H1 (cell line): ENCODE data around the gene ZNF366. TPM values are rescaled to one million over a fixed set of nuclear protein-coding genes. Genes with fewer than 3 reads are reported as not detected.

Experiments
- CTCF ChIA-PET: fragments of 300-600 bp; sonication (Branson Sonifier 250); formaldehyde crosslinking; loops from one replicate; lab custom pipeline; 2021; ENCODE audit not compliant: partially characterized antibody; lab: Charles Lee
- POLR2A ChIA-PET: fragments of 300-600 bp; sonication (Branson Sonifier 250); formaldehyde crosslinking; loops from one replicate; lab custom pipeline; 2021; ENCODE audit warnings: inconsistent platforms; ENCODE audit not compliant: partially characterized antibody; lab: Charles Lee
- DNase-seq, 2 experiments: peaks; one replicate each; pipeline versions ENCODE4 v3.0.0 to v3.0.0-alpha.2; 2010 to 2022; ENCODE audit warnings: low spot score in 2 of 2, low read depth in 1 of 2, mixed read lengths in 1 of 2
- FAIRE-seq: peaks from 2 replicates; lab custom pipeline; 2011; peaks lifted over from hg19 to GRCh38; lab: Jason Lieb, UNC
- H2AFZ ChIP-seq: 2 replicates; pipeline ENCODE4 v1.8.1; 2012; ENCODE audit warnings: low read length, inconsistent platforms
- H2AK5ac ChIP-seq: 2 replicates; pipeline ENCODE4 v1.6.1; 2013; ENCODE audit warnings: low read depth, low read length
- H2BK120ac ChIP-seq: replicated peaks from 2 replicates; pipeline ENCODE3; 2013; ENCODE audit warnings: low read depth, low read length, inconsistent platforms
- H2BK12ac ChIP-seq: 2 replicates; pipeline ENCODE4 v1.6.1; 2013; ENCODE audit warnings: low read depth, low read length
- H2BK15ac ChIP-seq: 2 replicates; pipeline ENCODE4 v1.6.1; 2013; ENCODE audit warnings: low read length
- H2BK20ac ChIP-seq: 2 replicates; pipeline ENCODE4 v1.6.1; 2013; ENCODE audit warnings: low read length
- H2BK5ac ChIP-seq: 2 replicates; pipeline ENCODE4 v1.6.1; 2013; ENCODE audit warnings: low read depth, low read length
- H3K14ac ChIP-seq: 2 replicates; pipeline ENCODE4 v1.6.1; 2013; ENCODE audit warnings: inconsistent platforms; ENCODE audit not compliant: insufficient read length
- H3K18ac ChIP-seq: 2 replicates; pipeline ENCODE4 v1.6.1; 2013; ENCODE audit warnings: low read length; ENCODE audit errors: extremely low read depth
- H3K23ac ChIP-seq: 2 replicates; pipeline ENCODE4 v1.6.1; 2013; ENCODE audit warnings: inconsistent platforms; ENCODE audit not compliant: insufficient read length
- H3K23me2 ChIP-seq: 2 replicates; pipeline ENCODE4 v1.6.1; 2013; ENCODE audit warnings: low read depth, low read length
- H3K27ac ChIP-seq: 2 replicates; pipeline ENCODE4 v1.6.1; 2011; ENCODE audit warnings: low read depth, low read length, inconsistent platforms
- H3K27me3 ChIP-seq, 4 experiments: replicated peaks in 1 of 4; 1 replicate in 1 of 4; 2 replicates in 3 of 4; pipeline versions ENCODE4 v1.6.1 to v1.8.1; 2011 to 2013; ENCODE audit warnings: low read length in 3 of 4, mild to moderate bottlenecking in 3 of 4, inconsistent platforms in 2 of 4, mixed read lengths in 2 of 4, moderate library complexity in 1 of 4; ENCODE audit not compliant: control insufficient read depth in 3 of 4, insufficient read depth in 3 of 4; ENCODE audit errors: extremely low read depth in 1 of 4
- H3K36me3 ChIP-seq, 4 experiments: 2 replicates each; pipeline versions ENCODE4 v1.6.1 to v1.8.1; 2011 to 2013; ENCODE audit warnings: mild to moderate bottlenecking in 4 of 4, low read length in 3 of 4, moderate library complexity in 2 of 4, control low read depth in 1 of 4, inconsistent platforms in 1 of 4; ENCODE audit not compliant: insufficient read depth in 4 of 4, control insufficient read depth in 2 of 4
- H3K4ac ChIP-seq: replicated peaks from 2 replicates; pipeline ENCODE3; 2013; ENCODE audit warnings: low read length, low read depth, mixed read lengths, inconsistent platforms; ENCODE audit not compliant: insufficient read length
- H3K4me1 ChIP-seq, 4 experiments: replicated peaks in 1 of 4; 1 replicate in 1 of 4; 2 replicates in 3 of 4; pipeline versions ENCODE4 v1.6.1 to v1.8.1; 2011 to 2013; ENCODE audit warnings: low read length in 3 of 4, inconsistent platforms in 2 of 4, mixed read lengths in 1 of 4; ENCODE audit not compliant: insufficient read depth in 4 of 4, control insufficient read depth in 3 of 4
- H3K4me2 ChIP-seq, 2 experiments: 2 replicates each; pipeline versions ENCODE4 v1.6.1 to v1.8.1; 2011 to 2013; ENCODE audit warnings: low read depth in 2 of 2, low read length in 2 of 2, control low read depth in 1 of 2, inconsistent platforms in 1 of 2, mild to moderate bottlenecking in 1 of 2; ENCODE audit not compliant: insufficient read depth in 1 of 2
- H3K4me3 ChIP-seq, 4 experiments: fragments of 200-600, 300-600 bp in 1 of 4; sonication (generic), shearing (Covaris generic), sonication (Bioruptor Twin) in 1 of 4; 2 replicates each; pipeline versions ENCODE4 v1.5.1 to v1.8.1; 2011 to 2016; ENCODE audit warnings: low read length in 4 of 4, low read depth in 3 of 4, control low read depth in 2 of 4, inconsistent platforms in 2 of 4, mild to moderate bottlenecking in 2 of 4, mixed read lengths in 1 of 4, moderate library complexity in 1 of 4; ENCODE audit not compliant: insufficient read depth in 2 of 4; ENCODE audit errors: extremely low read depth in 1 of 4
- H3K56ac ChIP-seq: replicated peaks from 2 replicates; pipeline ENCODE3; 2013; ENCODE audit warnings: low read depth, mild to moderate bottlenecking, mixed read lengths, low read length, inconsistent platforms; ENCODE audit not compliant: insufficient read length
- H3K79me1 ChIP-seq: 2 replicates; pipeline ENCODE4 v1.6.1; 2013; ENCODE audit warnings: low read depth, low read length, control low read depth
- H3K79me2 ChIP-seq, 2 experiments: 2 replicates each; pipeline versions ENCODE4 v1.6.1 to v1.8.1; 2012 to 2013; ENCODE audit warnings: low read length in 2 of 2, mild to moderate bottlenecking in 2 of 2, inconsistent platforms in 1 of 2; ENCODE audit not compliant: insufficient read depth in 2 of 2, control insufficient read depth in 1 of 2
- H3K9ac ChIP-seq, 4 experiments: replicated peaks in 1 of 4; 1 replicate in 1 of 4; 2 replicates in 3 of 4; pipeline versions ENCODE4 v1.6.1 to v1.8.1; 2011 to 2013; ENCODE audit warnings: low read depth in 3 of 4, low read length in 3 of 4, control low read depth in 2 of 4, mild to moderate bottlenecking in 2 of 4, moderate library complexity in 2 of 4, inconsistent platforms in 1 of 4; ENCODE audit errors: extremely low read depth in 1 of 4
- H3K9me3 ChIP-seq, 2 experiments: 2 replicates each; pipeline versions ENCODE4 v1.6.1 to v1.8.1; 2012 to 2013; ENCODE audit warnings: mild to moderate bottlenecking in 2 of 2, moderate library complexity in 2 of 2, control low read depth in 1 of 2, inconsistent platforms in 1 of 2, low read depth in 1 of 2, low read length in 1 of 2, mixed read lengths in 1 of 2; ENCODE audit not compliant: insufficient read depth in 2 of 2
- H4K20me1 ChIP-seq, 2 experiments: replicated peaks in 1 of 2; 2 replicates each; pipeline versions ENCODE3 to v1.8.1; 2011 to 2013; ENCODE audit warnings: inconsistent platforms in 2 of 2, low read length in 2 of 2, mild to moderate bottlenecking in 1 of 2; ENCODE audit not compliant: insufficient read depth in 2 of 2, control insufficient read depth in 1 of 2
- H4K5ac ChIP-seq: 2 replicates; pipeline ENCODE4 v1.6.1; 2013; ENCODE audit warnings: low read length, low read depth, mixed read lengths, inconsistent platforms; ENCODE audit not compliant: insufficient read length
- H4K8ac ChIP-seq: 2 replicates; pipeline ENCODE4 v1.8.0; 2013; ENCODE audit warnings: mild to moderate bottlenecking, moderate library complexity, low read length, inconsistent platforms; ENCODE audit not compliant: insufficient read depth; ENCODE audit errors: extremely low read depth
- H4K91ac ChIP-seq: replicated peaks from 2 replicates; pipeline ENCODE3; 2013; ENCODE audit warnings: low read length, mixed read lengths, inconsistent platforms; ENCODE audit not compliant: insufficient read length
- BRCA1 ChIP-seq: IDR thresholded peaks from 2 replicates; pipeline ENCODE4 v1.6.1; 2012; ENCODE audit warnings: low read depth, low read length, improper control_type of control experiment
- HDAC6 ChIP-seq: IDR thresholded peaks from one replicate; pipeline ENCODE4 v1.7.1; 2012; ENCODE audit warnings: low read depth, mild to moderate bottlenecking, inconsistent platforms, low read length, moderate library complexity
- MAFK ChIP-seq: IDR thresholded peaks from 2 replicates; pipeline ENCODE4 v1.6.1; 2012; ENCODE audit warnings: low read depth, mild to moderate bottlenecking, improper control_type of control experiment, low read length
- POLR2A ChIP-seq, 2 experiments: IDR thresholded peaks; 1 replicate in 1 of 2; 2 replicates in 1 of 2; pipeline ENCODE4 v1.6.1; 2011; ENCODE audit warnings: low read depth in 2 of 2, low read length in 2 of 2, mild to moderate bottlenecking in 2 of 2; ENCODE audit errors: control extremely low read depth in 1 of 2
- SIN3A ChIP-seq, 2 experiments: IDR thresholded peaks in 1 of 2; conservative IDR thresholded peaks in 1 of 2; 2 replicates each; pipeline ENCODE4 v1.6.1; 2011 to 2012; ENCODE audit warnings: low read length in 2 of 2, improper control_type of control experiment in 1 of 2, low read depth in 1 of 2, mild to moderate bottlenecking in 1 of 2
- SP4 ChIP-seq: IDR thresholded peaks from 2 replicates; pipeline ENCODE4 v1.6.1; 2012; ENCODE audit warnings: low read length, inconsistent platforms
- WGBS, 2 experiments: shearing (Covaris generic) in 1 of 2; methylation state at CpG; one replicate each; pipeline versions ENCODE4 v1.1.6 to v1.1.7; 2013 to 2015; ENCODE audit warnings: low lambda C conversion rate in 2 of 2, mixed read lengths in 2 of 2, inconsistent platforms in 1 of 2, low coverage in 1 of 2, missing lambda C conversion rate in 1 of 2; ENCODE audit not compliant: insufficient replicate concordance in 2 of 2, insufficient coverage in 1 of 2, insufficient read length in 1 of 2; ENCODE audit errors: extremely low coverage in 1 of 2, missing lambda C conversion rate in 1 of 2; 5-methylcytosine and 5-hydroxymethylcytosine counted together
- polyA plus RNA-seq, 7 experiments: library from polyadenylated mRNA; depleted of rRNA in 3 of 7; stranded (reverse) in 5 of 7; unstranded in 2 of 7; fragments of >200 nt in 5 of 7; fragments of 200-250 nt in 2 of 7; gene quantifications; 1 replicate in 5 of 7; 2 replicates in 1 of 7; 4 replicates in 1 of 7; pipeline versions ENCODE4 v1.2.1 to v1.2.3, GENCODE V29; 2011 to 2013; ENCODE audit warnings: missing spikeins in 2 of 7, mixed read lengths in 2 of 7
- total RNA-seq: library from RNA; stranded (reverse); fragmentation: NEBNext Ultra II Directional; extraction: Animal tissue kit (Norgen Biotek cat#: 25700); gene quantifications from 2 replicates; pipeline ENCODE4 v1.2.1, GENCODE V29; 2021
- TF ChIP-seq, protein P1 (sequence below): IDR thresholded peaks from 2 replicates; pipeline ENCODE4 v1.6.1; 2012; ENCODE audit warnings: inconsistent platforms

ZNF366 gene
- total and polyA plus RNA-seq, 2 of the 8 experiments (the other 6 are each of a cell fraction or from before 2014, with no cell fraction given): not detected

DNA sequence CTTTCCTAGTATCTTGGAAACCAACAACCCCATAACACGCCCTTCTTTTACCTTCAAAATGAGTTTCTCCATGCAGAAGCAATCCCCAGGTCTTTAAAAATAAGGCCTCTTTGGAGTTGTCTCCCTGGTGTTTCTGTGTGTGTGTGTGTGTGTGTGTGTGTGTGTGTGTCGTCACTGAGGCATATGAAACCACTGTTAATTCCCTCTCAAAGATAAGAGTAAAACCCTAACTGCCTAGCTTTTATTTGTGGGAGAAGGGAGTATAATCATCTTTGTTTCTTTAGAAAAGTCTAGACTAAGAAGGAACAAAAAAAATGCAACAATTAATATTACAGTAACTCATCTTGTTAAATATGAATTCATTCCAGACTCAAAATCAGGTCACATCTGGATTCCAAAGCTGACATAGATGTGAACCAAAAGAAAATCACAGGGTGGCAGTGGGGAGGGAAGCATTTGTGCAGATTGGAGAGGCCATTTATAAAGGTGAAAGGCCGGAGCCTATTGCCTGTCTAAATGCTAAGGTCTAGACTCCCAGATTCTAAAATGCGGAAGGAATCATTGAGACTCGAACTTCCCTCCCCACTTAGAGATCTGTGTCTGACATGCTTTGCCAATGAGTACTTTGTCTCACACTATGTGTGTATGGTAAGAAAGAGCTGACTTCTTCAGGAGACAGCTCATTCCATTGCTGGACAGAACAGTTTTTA lies 91.4 kb downstream of the ZNF366 start:
- Histone ChIP-seq H2AFZ (no peak overlapping the region), H3K4me3 (no peak overlapping the region), H3K56ac (no peak overlapping the region), H3K27ac (no peak overlapping the region), H2BK5ac (no peak overlapping the region), H3K23me2 (peaks cover 3% of the 10 kb centered on the region; the same call in 1 of the 2 replicates), H3K9ac (no peak overlapping the region), H2BK12ac (no peak overlapping the region), H2BK120ac (no peak overlapping the region), H2BK15ac (no peak overlapping the region), H3K36me3 (no peaks in the 10 kb centered on the region), H3K79me2 (no peaks in the 10 kb centered on the region), H4K8ac (no peak overlapping the region), H2BK20ac (no peak overlapping the region), H3K79me1 (no peaks in the 10 kb centered on the region), H3K14ac (no peak overlapping the region), H3K4me1 (no peaks in the 10 kb centered on the region), H4K5ac (no peak overlapping the region), H4K91ac (no peak overlapping the region), H3K18ac (no peak overlapping the region), H3K27me3 (no peaks in the 10 kb centered on the region), H4K20me1 (no peaks in the 10 kb centered on the region), H3K9me3 (no peaks in the 10 kb centered on the region), H3K4ac (no peak overlapping the region), H2AK5ac (no peak overlapping the region), H3K4me2 (no peak overlapping the region), H3K23ac (no peak overlapping the region)
- TF ChIP-seq POLR2A (IDR thresholded peaks at IDR 0.05; ENCODE audit: control extremely low read depth in 1 of 2, low read depth in 2 of 2, low read length in 2 of 2): no peak
- TF ChIP-seq SP4: no peak
- TF ChIP-seq SIN3A (conservative IDR thresholded peaks at IDR 0.05 in 1 of 2, IDR thresholded peaks at IDR 0.05 in 1 of 2; ENCODE audit: low read depth in 1 of 2, low read length in 2 of 2): no peak
- TF ChIP-seq BRCA1: no peak
- no peak for TF ChIP-seq HDAC6
- no peak for TF ChIP-seq MAFK
- TF ChIP-seq, protein P1, sequence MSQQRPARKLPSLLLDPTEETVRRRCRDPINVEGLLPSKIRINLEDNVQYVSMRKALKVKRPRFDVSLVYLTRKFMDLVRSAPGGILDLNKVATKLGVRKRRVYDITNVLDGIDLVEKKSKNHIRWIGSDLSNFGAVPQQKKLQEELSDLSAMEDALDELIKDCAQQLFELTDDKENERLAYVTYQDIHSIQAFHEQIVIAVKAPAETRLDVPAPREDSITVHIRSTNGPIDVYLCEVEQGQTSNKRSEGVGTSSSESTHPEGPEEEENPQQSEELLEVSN: no peak
- ChIA-PET POLR2A (no interaction called here), CTCF (interaction anchor here (0.7 to 1.0 kb wide), 2 partner anchors 49 to 109 kb away, joined by 3 to 4 read pairs; no protein-coding TSS in a partner anchor)
- 85% methylated on average over 5 of the region's 5 CpGs; no CpG with 5 or more reads in 1 of the 2 experiments for WGBS, 2 experiments
- no peak for FAIRE-seq
- DNase-seq: no peak
